Measurements from ENCODE around the gene IL1RAPL2.

The IL1RAPL2 gene

GRCh38 chrX:105273326-105273725 is 707.3 kb downstream of the IL1RAPL2 start:
- no peak for TF ChIP-seq TAF1 (IDR thresholded peaks at IDR 0.05; ENCODE audit: low read depth)
- no peak for TF ChIP-seq EP300 (IDR thresholded peaks at IDR 0.05; ENCODE audit: borderline replicate concordance)
- TF ChIP-seq YY1 (IDR thresholded peaks at IDR 0.05; ENCODE audit: low read depth) = no peak

GRCh38 chrX:105274091-105274490 is 708.1 kb downstream of the IL1RAPL2 start:
- TF ChIP-seq RAD21 (IDR thresholded peaks at IDR 0.05; ENCODE audit: low read depth) (no peak), EGR1 (IDR thresholded peaks at IDR 0.05) (no peak), CREB1 (IDR thresholded peaks at IDR 0.05; ENCODE audit: low read depth) (no peak), NFIC (IDR thresholded peaks at IDR 0.05) (no peak), TAF1 (IDR thresholded peaks at IDR 0.05; ENCODE audit: low read depth) (no peak), FOXM1 (IDR thresholded peaks at IDR 0.05; ENCODE audit: borderline replicate concordance, low read depth) (no peak)
- TF ChIP-seq, protein P1, sequence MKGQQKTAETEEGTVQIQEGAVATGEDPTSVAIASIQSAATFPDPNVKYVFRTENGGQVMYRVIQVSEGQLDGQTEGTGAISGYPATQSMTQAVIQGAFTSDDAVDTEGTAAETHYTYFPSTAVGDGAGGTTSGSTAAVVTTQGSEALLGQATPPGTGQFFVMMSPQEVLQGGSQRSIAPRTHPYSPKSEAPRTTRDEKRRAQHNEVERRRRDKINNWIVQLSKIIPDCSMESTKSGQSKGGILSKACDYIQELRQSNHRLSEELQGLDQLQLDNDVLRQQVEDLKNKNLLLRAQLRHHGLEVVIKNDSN (IDR thresholded peaks at IDR 0.05) = no peak
- TF ChIP-seq, protein P2, sequence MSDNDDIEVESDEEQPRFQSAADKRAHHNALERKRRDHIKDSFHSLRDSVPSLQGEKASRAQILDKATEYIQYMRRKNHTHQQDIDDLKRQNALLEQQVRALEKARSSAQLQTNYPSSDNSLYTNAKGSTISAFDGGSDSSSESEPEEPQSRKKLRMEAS (IDR thresholded peaks at IDR 0.05) = no peak
- TF ChIP-seq, protein P3, sequence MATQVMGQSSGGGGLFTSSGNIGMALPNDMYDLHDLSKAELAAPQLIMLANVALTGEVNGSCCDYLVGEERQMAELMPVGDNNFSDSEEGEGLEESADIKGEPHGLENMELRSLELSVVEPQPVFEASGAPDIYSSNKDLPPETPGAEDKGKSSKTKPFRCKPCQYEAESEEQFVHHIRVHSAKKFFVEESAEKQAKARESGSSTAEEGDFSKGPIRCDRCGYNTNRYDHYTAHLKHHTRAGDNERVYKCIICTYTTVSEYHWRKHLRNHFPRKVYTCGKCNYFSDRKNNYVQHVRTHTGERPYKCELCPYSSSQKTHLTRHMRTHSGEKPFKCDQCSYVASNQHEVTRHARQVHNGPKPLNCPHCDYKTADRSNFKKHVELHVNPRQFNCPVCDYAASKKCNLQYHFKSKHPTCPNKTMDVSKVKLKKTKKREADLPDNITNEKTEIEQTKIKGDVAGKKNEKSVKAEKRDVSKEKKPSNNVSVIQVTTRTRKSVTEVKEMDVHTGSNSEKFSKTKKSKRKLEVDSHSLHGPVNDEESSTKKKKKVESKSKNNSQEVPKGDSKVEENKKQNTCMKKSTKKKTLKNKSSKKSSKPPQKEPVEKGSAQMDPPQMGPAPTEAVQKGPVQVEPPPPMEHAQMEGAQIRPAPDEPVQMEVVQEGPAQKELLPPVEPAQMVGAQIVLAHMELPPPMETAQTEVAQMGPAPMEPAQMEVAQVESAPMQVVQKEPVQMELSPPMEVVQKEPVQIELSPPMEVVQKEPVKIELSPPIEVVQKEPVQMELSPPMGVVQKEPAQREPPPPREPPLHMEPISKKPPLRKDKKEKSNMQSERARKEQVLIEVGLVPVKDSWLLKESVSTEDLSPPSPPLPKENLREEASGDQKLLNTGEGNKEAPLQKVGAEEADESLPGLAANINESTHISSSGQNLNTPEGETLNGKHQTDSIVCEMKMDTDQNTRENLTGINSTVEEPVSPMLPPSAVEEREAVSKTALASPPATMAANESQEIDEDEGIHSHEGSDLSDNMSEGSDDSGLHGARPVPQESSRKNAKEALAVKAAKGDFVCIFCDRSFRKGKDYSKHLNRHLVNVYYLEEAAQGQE (IDR thresholded peaks at IDR 0.05; ENCODE audit: low read depth) = no peak

DNA sequence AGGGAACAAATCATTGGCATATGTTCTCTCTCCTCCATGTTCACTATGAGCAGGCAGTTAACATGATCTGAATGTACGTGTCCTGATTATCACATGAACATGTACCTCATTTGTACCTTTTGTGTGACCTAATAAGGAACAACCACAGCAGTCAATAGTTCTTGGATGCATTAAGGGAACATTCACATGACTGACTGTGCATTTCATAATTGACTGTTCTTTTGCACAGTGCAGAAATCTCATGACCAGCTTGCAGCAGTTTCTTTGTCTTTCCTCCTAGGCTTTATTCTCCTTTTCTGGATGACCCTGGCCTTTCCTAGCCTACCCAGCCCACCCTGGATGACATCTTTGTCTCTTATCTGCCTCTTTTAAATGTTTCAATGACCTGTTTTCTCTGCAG is 711.1 kb downstream of the IL1RAPL2 start:
- TF ChIP-seq CREB1 (IDR thresholded peaks at IDR 0.05; ENCODE audit: low read depth) (no peak), EGR1 (IDR thresholded peaks at IDR 0.05) (no peak), EP300 (IDR thresholded peaks at IDR 0.05; ENCODE audit: borderline replicate concordance) (no peak), FOXM1 (IDR thresholded peaks at IDR 0.05; ENCODE audit: borderline replicate concordance, low read depth) (no peak), TCF12 (IDR thresholded peaks at IDR 0.05; ENCODE audit: low read depth) (no peak), RAD21 (IDR thresholded peaks at IDR 0.05; ENCODE audit: low read depth) (no peak)
- TF ChIP-seq, protein P2 (IDR thresholded peaks at IDR 0.05) = no peak
- TF ChIP-seq, protein P3 (IDR thresholded peaks at IDR 0.05; ENCODE audit: low read depth) = no peak

GRCh38 chrX:105282077-105282476 is 716.1 kb downstream of the IL1RAPL2 start:
- TF ChIP-seq CREB1 (IDR thresholded peaks at IDR 0.05; ENCODE audit: low read depth) = no peak
- no peak for TF ChIP-seq YY1 (IDR thresholded peaks at IDR 0.05; ENCODE audit: low read depth)
- no peak for TF ChIP-seq TCF12 (IDR thresholded peaks at IDR 0.05; ENCODE audit: low read depth)
- TF ChIP-seq NFIC (IDR thresholded peaks at IDR 0.05) = no peak

DNA sequence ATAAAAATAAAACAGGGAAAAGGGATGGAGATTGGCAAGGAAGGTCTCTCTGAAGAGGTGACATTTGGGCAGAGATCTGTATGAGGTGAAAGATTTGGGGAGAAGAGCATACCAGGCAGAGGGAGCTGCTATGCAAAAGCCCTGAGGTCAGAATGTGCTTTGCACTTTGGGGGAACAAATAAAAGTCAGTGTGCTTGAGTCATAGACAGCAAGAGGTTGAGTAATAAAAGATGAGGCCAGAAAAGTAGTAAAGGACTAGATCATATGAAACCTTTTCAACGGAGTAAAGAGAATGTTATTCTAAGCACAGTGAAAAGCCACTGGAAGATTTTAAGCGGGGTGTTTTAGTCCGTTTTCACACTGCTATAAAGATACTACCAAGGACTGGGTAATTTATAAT is 731.0 kb downstream of the IL1RAPL2 start:
- TF ChIP-seq TEAD4 (IDR thresholded peaks at IDR 0.05) (no peak), CEBPB (IDR thresholded peaks at IDR 0.05) (no peak), EP300 (IDR thresholded peaks at IDR 0.05; ENCODE audit: borderline replicate concordance) (no peak), CREB1 (IDR thresholded peaks at IDR 0.05; ENCODE audit: low read depth) (no peak), YY1 (IDR thresholded peaks at IDR 0.05; ENCODE audit: low read depth) (no peak), TAF1 (IDR thresholded peaks at IDR 0.05; ENCODE audit: low read depth) (no peak), RAD21 (IDR thresholded peaks at IDR 0.05; ENCODE audit: low read depth) (no peak), FOXM1 (IDR thresholded peaks at IDR 0.05; ENCODE audit: borderline replicate concordance, low read depth) (no peak), ZBTB7A (IDR thresholded peaks at IDR 0.05; ENCODE audit: low read depth) (no peak), EGR1 (IDR thresholded peaks at IDR 0.05) (no peak), NFIC (IDR thresholded peaks at IDR 0.05) (no peak), TCF12 (IDR thresholded peaks at IDR 0.05; ENCODE audit: low read depth) (no peak)
- TF ChIP-seq, protein P1 (IDR thresholded peaks at IDR 0.05) = no peak
- TF ChIP-seq, protein P3 (IDR thresholded peaks at IDR 0.05; ENCODE audit: low read depth) = no peak
- TF ChIP-seq, protein P2 (IDR thresholded peaks at IDR 0.05) = no peak
